ENCODE data around the gene XXYLT1.

The XXYLT1 gene

GRCh38 chr3:195033531-195034091 is 237.3 kb downstream of the XXYLT1 start:
- no peak for DNase-seq (ENCODE audit: low read depth)
- H3K4me3 ChIP-seq (ENCODE audit: low read depth, low read length): no peak overlapping the region

- no peak for DNase-seq (ENCODE audit: low read depth)
- H3K4me3 ChIP-seq (ENCODE audit: low read depth, low read length): no peak overlapping the region
Measured at GRCh38 chr3:195032955-195033354, 238.0 kb downstream of the XXYLT1 start.

- DNase-seq (ENCODE audit: low read depth): no peak
- H3K4me3 ChIP-seq (ENCODE audit: low read depth, low read length): no peak overlapping the region
Measured at GRCh38 chr3:195032106-195032759, 238.7 kb downstream of the XXYLT1 start.

GRCh38 chr3:195031574-195032003 is 239.4 kb downstream of the XXYLT1 start:
- H3K4me3 ChIP-seq (ENCODE audit: low read depth, low read length): no peak overlapping the region
- DNase-seq (ENCODE audit: low read depth): no peak

- no peak for DNase-seq (ENCODE audit: low read depth)
- no peak overlapping the region for H3K4me3 ChIP-seq (ENCODE audit: low read depth, low read length)
Measured at GRCh38 chr3:195030791-195031321, 240.1 kb downstream of the XXYLT1 start.

- no peak for DNase-seq (ENCODE audit: low read depth)
Measured at GRCh38 chr3:195028877-195029606, 241.9 kb downstream of the XXYLT1 start.

GRCh38 chr3:195025884-195026200 is 245.1 kb downstream of the XXYLT1 start:
- H3K4me3 ChIP-seq (ENCODE audit: low read depth, low read length): no peak overlapping the region
- no peak for DNase-seq (ENCODE audit: low read depth)

More at GRCh38 chr3:195028877-195029606, 241.9 kb downstream of the XXYLT1 start:
- H3K4me3 ChIP-seq (ENCODE audit: low read depth, low read length): no peak overlapping the region

GRCh38 chr3:195025056-195025883 is 245.7 kb downstream of the XXYLT1 start:
- no peak for DNase-seq (ENCODE audit: low read depth)
- H3K4me3 ChIP-seq (ENCODE audit: low read depth, low read length): no peak overlapping the region

GRCh38 chr3:195023989-195024388 is 247.0 kb downstream of the XXYLT1 start:
- H3K4me3 ChIP-seq (ENCODE audit: low read depth, low read length): no peak overlapping the region
- DNase-seq (ENCODE audit: low read depth): no peak

- DNase-seq (ENCODE audit: low read depth): no peak
- H3K4me3 ChIP-seq (ENCODE audit: low read depth, low read length): no peak overlapping the region
Measured at GRCh38 chr3:195023576-195023975, 247.4 kb downstream of the XXYLT1 start.

GRCh38 chr3:195021692-195022091 is 249.3 kb downstream of the XXYLT1 start:
- no peak for DNase-seq (ENCODE audit: low read depth)
- H3K4me3 ChIP-seq (ENCODE audit: low read depth, low read length): no peak overlapping the region

- DNase-seq (ENCODE audit: low read depth): no peak
- no peak overlapping the region for H3K4me3 ChIP-seq (ENCODE audit: low read depth, low read length)
Measured at GRCh38 chr3:195020921-195021320, 250.0 kb downstream of the XXYLT1 start.

- DNase-seq (ENCODE audit: low read depth): no peak
Measured at GRCh38 chr3:195020185-195020584, 250.8 kb downstream of the XXYLT1 start.

GRCh38 chr3:195019335-195019734 is 251.6 kb downstream of the XXYLT1 start:
- no peak overlapping the region for H3K4me3 ChIP-seq (ENCODE audit: low read depth, low read length)

More at GRCh38 chr3:195020185-195020584, 250.8 kb downstream of the XXYLT1 start:
- H3K4me3 ChIP-seq (ENCODE audit: low read depth, low read length): no peak overlapping the region

More at GRCh38 chr3:195019335-195019734, 251.6 kb downstream of the XXYLT1 start:
- no peak for DNase-seq (ENCODE audit: low read depth)
